SK-N-SH (cell line): ENCODE measurements around the gene HNRNPH3.

Experiments
- EZH2phosphoT487 ChIP-seq: fragments of 200-600 bp; sonication (generic); IDR thresholded peaks from 2 replicates; pipeline ENCODE4 v1.6.1; 2017; ENCODE audit warnings: low read depth, mixed run types, mild to moderate bottlenecking, antibody characterized with exemption, moderate library complexity, borderline replicate concordance
- FOXJ3 ChIP-seq: sonication (generic); formaldehyde crosslinking; IDR thresholded peaks from 2 replicates; pipeline ENCODE4 v1.5.1; 2020; ENCODE audit warnings: mild to moderate bottlenecking, missing genetic modification reagents
- JUND ChIP-seq: IDR thresholded peaks from 2 replicates; pipeline ENCODE4 v1.4.0; 2012
- MAX ChIP-seq: IDR thresholded peaks from 2 replicates; pipeline ENCODE4 v1.4.0; 2012; ENCODE audit warnings: low read depth
- PBX3 ChIP-seq: IDR thresholded peaks from 2 replicates; pipeline ENCODE4; 2012
- POLR2AphosphoS5 ChIP-seq: IDR thresholded peaks from 2 replicates; pipeline ENCODE4 v1.6.1; 2012; ENCODE audit warnings: low read depth, low read length
- RAD21 ChIP-seq: IDR thresholded peaks from 2 replicates; pipeline ENCODE4 v1.6.1; 2012; ENCODE audit warnings: mild to moderate bottlenecking, low read length
- RXRA ChIP-seq: IDR thresholded peaks from 2 replicates; pipeline ENCODE4 v1.4.0; 2012; ENCODE audit warnings: low read depth, mild to moderate bottlenecking, borderline replicate concordance
- SMC3 ChIP-seq: IDR thresholded peaks from 2 replicates; pipeline ENCODE4 v1.6.1; 2012; ENCODE audit warnings: low read depth, low read length, improper control_type of control experiment
- TAF1 ChIP-seq: IDR thresholded peaks from 2 replicates; pipeline ENCODE4 v1.6.1; 2012; ENCODE audit warnings: low read depth, mild to moderate bottlenecking, low read length, moderate library complexity, borderline replicate concordance
- YY1 ChIP-seq: IDR thresholded peaks from 2 replicates; pipeline ENCODE4 v1.4.0; 2012; ENCODE audit warnings: low read depth, mild to moderate bottlenecking
- TF ChIP-seq, protein P1 (sequence below): fragments of 200-600 bp; sonication (generic); IDR thresholded peaks from 2 replicates; pipeline ENCODE4 v1.6.1; 2017; ENCODE audit warnings: antibody characterized with exemption, mild to moderate bottlenecking, moderate library complexity
- TF ChIP-seq, protein P2 (sequence below): IDR thresholded peaks from 2 replicates; pipeline ENCODE4 v1.4.0; 2012; ENCODE audit warnings: low read depth, borderline replicate concordance
- TF ChIP-seq, protein P3 (sequence below): IDR thresholded peaks from 2 replicates; pipeline ENCODE4 v1.6.1; 2012; ENCODE audit warnings: mild to moderate bottlenecking, low read depth, low read length, moderate library complexity

- TF ChIP-seq, protein P1, sequence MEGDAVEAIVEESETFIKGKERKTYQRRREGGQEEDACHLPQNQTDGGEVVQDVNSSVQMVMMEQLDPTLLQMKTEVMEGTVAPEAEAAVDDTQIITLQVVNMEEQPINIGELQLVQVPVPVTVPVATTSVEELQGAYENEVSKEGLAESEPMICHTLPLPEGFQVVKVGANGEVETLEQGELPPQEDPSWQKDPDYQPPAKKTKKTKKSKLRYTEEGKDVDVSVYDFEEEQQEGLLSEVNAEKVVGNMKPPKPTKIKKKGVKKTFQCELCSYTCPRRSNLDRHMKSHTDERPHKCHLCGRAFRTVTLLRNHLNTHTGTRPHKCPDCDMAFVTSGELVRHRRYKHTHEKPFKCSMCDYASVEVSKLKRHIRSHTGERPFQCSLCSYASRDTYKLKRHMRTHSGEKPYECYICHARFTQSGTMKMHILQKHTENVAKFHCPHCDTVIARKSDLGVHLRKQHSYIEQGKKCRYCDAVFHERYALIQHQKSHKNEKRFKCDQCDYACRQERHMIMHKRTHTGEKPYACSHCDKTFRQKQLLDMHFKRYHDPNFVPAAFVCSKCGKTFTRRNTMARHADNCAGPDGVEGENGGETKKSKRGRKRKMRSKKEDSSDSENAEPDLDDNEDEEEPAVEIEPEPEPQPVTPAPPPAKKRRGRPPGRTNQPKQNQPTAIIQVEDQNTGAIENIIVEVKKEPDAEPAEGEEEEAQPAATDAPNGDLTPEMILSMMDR, result no peak
- no peak for TF ChIP-seq FOXJ3 (CRISPR knock-in tag)
- TF ChIP-seq EZH2phosphoT487, result no peak
- TF ChIP-seq TAF1, result no peak
- TF ChIP-seq, protein P2, sequence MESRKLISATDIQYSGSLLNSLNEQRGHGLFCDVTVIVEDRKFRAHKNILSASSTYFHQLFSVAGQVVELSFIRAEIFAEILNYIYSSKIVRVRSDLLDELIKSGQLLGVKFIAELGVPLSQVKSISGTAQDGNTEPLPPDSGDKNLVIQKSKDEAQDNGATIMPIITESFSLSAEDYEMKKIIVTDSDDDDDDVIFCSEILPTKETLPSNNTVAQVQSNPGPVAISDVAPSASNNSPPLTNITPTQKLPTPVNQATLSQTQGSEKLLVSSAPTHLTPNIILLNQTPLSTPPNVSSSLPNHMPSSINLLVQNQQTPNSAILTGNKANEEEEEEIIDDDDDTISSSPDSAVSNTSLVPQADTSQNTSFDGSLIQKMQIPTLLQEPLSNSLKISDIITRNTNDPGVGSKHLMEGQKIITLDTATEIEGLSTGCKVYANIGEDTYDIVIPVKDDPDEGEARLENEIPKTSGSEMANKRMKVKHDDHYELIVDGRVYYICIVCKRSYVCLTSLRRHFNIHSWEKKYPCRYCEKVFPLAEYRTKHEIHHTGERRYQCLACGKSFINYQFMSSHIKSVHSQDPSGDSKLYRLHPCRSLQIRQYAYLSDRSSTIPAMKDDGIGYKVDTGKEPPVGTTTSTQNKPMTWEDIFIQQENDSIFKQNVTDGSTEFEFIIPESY, result no peak
- TF ChIP-seq POLR2AphosphoS5, result no peak
- no peak for TF ChIP-seq RXRA
- TF ChIP-seq RAD21, result no peak
- TF ChIP-seq MAX, result no peak
- TF ChIP-seq JUND, result no peak
- no peak for TF ChIP-seq SMC3
- TF ChIP-seq YY1, result no peak
- TF ChIP-seq PBX3, result no peak
- TF ChIP-seq, protein P3, sequence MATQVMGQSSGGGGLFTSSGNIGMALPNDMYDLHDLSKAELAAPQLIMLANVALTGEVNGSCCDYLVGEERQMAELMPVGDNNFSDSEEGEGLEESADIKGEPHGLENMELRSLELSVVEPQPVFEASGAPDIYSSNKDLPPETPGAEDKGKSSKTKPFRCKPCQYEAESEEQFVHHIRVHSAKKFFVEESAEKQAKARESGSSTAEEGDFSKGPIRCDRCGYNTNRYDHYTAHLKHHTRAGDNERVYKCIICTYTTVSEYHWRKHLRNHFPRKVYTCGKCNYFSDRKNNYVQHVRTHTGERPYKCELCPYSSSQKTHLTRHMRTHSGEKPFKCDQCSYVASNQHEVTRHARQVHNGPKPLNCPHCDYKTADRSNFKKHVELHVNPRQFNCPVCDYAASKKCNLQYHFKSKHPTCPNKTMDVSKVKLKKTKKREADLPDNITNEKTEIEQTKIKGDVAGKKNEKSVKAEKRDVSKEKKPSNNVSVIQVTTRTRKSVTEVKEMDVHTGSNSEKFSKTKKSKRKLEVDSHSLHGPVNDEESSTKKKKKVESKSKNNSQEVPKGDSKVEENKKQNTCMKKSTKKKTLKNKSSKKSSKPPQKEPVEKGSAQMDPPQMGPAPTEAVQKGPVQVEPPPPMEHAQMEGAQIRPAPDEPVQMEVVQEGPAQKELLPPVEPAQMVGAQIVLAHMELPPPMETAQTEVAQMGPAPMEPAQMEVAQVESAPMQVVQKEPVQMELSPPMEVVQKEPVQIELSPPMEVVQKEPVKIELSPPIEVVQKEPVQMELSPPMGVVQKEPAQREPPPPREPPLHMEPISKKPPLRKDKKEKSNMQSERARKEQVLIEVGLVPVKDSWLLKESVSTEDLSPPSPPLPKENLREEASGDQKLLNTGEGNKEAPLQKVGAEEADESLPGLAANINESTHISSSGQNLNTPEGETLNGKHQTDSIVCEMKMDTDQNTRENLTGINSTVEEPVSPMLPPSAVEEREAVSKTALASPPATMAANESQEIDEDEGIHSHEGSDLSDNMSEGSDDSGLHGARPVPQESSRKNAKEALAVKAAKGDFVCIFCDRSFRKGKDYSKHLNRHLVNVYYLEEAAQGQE, result no peak
Measured at GRCh38 chr10:68296843-68297663, 34.8 kb upstream of the HNRNPH3 start.
